D721Med (cell line): ENCODE measurements around the gene SLC26A8.

Experiments used
- DNase-seq: peaks from one replicate; pipeline ENCODE4 v3.0.0; 2011; ENCODE audit warnings: low spot score; ENCODE audit not compliant: insufficient read length
- FAIRE-seq: peaks from 2 replicates; lab custom pipeline; 2011; peaks lifted over from hg19 to GRCh38; lab: Jason Lieb, UNC
- TF ChIP-seq, protein P1 (sequence below): IDR thresholded peaks from 2 replicates; pipeline ENCODE4 v1.5.1; 2012; ENCODE audit warnings: mild to moderate bottlenecking, control low read depth; ENCODE audit not compliant: insufficient read depth; ENCODE audit errors: missing control alignments

Gene SLC26A8

GRCh38 chr6:36063318-36064060, 39.0 kb upstream of the SLC26A8 start:
- FAIRE-seq = no peak
- no peak for DNase-seq
- TF ChIP-seq, protein P1, sequence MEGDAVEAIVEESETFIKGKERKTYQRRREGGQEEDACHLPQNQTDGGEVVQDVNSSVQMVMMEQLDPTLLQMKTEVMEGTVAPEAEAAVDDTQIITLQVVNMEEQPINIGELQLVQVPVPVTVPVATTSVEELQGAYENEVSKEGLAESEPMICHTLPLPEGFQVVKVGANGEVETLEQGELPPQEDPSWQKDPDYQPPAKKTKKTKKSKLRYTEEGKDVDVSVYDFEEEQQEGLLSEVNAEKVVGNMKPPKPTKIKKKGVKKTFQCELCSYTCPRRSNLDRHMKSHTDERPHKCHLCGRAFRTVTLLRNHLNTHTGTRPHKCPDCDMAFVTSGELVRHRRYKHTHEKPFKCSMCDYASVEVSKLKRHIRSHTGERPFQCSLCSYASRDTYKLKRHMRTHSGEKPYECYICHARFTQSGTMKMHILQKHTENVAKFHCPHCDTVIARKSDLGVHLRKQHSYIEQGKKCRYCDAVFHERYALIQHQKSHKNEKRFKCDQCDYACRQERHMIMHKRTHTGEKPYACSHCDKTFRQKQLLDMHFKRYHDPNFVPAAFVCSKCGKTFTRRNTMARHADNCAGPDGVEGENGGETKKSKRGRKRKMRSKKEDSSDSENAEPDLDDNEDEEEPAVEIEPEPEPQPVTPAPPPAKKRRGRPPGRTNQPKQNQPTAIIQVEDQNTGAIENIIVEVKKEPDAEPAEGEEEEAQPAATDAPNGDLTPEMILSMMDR = no peak

- FAIRE-seq (no peak), DNase-seq (no peak)
- TF ChIP-seq, protein P1 = no peak
These were observed 37.8 kb upstream of the SLC26A8 start for GRCh38 chr6:36062247-36062646.

DNA sequence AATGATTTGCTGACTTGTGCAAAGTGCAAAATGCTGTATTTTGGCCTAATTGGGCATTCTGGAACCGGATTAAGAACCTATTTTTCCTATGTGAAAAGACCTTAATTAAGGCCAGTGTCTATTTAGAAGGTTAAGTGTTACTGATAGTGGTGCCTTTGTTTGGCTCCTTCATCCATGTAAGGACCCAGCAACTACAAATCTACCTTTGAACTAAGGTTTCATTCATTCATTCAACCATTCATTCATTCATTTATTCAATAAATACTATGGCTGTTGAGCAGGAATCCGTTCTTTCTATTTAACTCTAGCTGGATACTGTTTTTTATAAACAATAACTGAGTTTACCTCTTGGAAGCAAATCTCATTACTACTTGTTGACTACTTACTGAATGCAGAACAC, 36.8 kb upstream of the SLC26A8 start:
- FAIRE-seq (no peak), DNase-seq (no peak)
- TF ChIP-seq, protein P1 = no peak

DNA sequence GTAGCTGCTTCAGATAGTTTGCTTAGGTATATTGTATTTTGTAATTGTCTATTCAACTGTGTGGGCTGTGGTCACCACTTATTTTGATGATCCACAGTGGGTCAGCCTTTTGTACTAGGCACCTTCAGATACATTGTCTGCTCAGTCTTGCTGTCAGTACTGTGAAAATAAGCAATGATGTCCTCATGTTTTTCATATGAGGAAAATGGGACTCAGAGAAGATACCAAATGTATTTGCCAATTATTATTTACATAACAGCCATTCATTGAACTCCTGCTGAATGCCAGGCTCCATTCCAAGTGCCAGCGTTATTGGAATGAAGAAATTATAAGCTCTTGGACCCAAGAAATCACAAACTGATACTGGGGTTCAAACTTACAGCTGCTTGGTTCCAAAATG, 31.7 kb upstream of the SLC26A8 start:
- no peak for DNase-seq
- no peak for FAIRE-seq
- TF ChIP-seq, protein P1 = no peak

DNA sequence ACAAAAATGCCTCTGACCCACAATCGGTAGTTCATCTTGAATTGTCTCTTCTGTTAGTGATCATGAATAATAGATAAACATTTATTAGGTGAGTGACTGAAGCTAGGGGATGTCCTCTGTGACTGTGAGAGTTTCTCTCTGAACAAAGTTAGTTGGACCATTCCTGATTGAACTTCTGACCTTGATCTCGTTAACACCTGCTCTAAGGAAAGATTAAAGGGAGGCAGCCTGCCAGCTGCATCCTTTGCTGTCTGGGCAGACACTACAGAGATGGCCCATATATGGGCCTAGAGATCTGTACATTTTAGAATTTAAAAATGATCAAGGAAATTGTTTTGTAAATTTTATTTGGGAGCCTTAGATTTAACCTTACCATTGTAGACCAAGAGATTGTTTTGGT, 30.5 kb upstream of the SLC26A8 start:
- DNase-seq (no peak), FAIRE-seq (no peak)
- TF ChIP-seq, protein P1 = no peak

DNA sequence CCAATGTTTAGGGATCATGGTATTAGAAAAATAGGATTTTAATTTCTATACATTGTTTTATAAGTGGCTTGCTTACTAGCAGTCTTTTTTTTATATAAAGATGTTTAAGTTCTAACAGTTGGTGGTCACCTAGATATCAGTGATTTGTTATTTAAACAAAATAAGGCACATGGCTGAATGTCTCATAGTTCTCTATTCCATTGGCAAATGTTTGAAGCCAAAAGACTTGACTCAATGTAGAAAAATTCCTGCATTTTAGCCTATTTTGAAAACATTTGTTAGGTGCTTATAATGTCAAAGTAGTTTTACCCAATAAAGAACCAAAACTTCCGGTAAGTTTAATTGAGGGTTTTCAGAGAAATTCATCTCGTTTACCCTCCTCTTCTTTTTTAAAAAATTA, 30.0 kb upstream of the SLC26A8 start:
- FAIRE-seq = peak; percentile 66
- DNase-seq = no peak
- TF ChIP-seq, protein P1 = no peak

- no peak for FAIRE-seq
- no peak for DNase-seq
- TF ChIP-seq, protein P1 = no peak
These were observed 29.4 kb upstream of the SLC26A8 start for GRCh38 chr6:36053878-36054277.
